GM21576 (cell line): ENCODE results near the gene NOSTRIN.
"Not testable (repeated sequence)": the region's sequence is repeated elsewhere in the genome, so short reads cannot be mapped to it uniquely, and the experiment has no call there.

Experiments used
- ATAC-seq: cut with Tn5 transposase; IDR thresholded peaks from one replicate; pipeline ENCODE4 v1.9.1; 2021; ENCODE audit warnings: mild to moderate bottlenecking, moderate library complexity; ENCODE audit not compliant: unreplicated experiment

Gene NOSTRIN

DNA sequence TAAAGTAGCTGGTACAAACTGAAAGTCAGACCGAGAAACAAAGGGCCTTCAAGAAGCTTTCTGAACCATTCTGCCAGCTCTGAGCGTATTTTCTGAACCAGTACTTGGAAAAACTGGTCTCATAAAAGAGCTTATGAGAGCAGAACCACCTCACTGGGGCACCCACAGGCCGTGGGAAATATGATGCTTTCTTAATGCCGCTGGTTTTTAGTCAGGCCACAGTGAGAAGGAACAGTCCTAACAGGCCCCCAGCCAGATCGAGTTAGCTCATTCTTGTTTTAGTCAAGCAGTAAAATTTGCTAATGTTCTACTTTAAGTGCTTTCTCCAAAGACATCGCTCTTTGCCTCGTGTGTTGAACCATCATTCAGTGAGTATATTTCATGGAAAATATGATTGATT is 12.7 kb upstream of the NOSTRIN start:
- no peak for ATAC-seq

DNA sequence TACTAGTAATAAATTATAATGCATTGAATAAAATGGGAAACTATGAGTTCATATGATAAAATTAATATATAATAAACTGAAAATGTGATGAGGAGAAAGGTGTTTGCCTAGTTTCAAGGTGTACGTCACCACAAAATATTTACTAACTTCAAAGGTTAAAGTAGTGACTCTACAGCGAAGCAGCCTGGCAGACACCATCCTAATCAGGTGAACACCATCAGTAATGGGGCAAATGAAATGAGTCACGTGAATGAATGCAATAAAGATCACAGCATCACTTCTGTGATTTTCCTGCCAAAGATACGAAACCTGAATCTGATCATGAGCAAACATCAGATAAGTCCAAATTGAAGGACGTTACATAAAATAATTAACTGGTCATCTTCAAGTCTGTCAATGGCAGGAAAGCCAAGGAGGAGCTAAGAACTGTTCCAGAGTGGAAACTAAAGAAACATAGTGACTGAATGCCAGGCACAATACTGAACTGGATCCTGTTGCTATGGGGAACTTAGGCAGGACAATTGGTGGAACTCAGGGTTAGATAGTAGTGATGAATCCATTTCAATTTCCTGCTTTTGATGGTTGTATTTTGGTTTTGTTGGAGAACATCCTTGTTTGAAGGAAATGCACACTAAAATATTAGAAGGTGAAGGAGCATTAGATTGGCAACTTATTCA is 12.1 kb upstream of the NOSTRIN start:
- ATAC-seq = no peak

DNA sequence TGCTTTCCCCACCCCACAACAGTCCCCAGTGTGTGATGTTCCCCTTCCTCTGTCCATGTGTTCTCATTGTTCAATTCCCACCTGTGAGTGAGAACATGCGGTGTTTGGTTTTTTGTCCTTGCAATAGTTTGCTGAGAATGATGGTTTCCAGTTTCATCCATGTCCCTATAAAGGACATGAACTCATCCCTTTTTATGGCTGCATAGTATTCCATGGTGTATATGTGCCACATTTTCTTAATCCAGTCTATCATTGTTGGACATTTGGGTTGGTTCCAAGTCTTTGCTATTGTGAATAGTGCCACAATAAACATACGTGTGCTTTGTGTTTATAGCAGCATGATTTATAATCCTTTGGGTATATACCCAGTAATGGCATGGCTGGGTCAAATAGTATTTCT is 11.3 kb upstream of the NOSTRIN start:
- not testable (repeated sequence) for ATAC-seq

DNA sequence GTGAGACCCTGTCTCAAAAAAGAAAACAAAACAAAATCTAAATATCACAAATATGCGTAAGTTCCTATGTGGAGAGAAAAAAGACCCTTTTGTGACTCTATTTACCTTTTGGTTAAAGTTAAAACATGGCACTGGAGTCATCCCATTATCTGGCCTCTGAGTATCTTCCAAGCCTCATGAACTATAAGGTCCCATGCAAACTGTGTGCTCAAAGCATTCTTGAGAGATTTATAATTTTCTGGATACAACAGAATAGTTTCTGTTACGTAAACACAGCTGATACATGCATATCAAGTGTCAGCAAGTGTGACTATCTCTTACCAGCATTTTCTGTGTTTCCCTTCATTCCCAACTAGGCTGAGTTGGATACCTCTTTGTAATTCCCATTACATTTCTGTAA is 8.8 kb upstream of the NOSTRIN start:
- no peak for ATAC-seq

DNA sequence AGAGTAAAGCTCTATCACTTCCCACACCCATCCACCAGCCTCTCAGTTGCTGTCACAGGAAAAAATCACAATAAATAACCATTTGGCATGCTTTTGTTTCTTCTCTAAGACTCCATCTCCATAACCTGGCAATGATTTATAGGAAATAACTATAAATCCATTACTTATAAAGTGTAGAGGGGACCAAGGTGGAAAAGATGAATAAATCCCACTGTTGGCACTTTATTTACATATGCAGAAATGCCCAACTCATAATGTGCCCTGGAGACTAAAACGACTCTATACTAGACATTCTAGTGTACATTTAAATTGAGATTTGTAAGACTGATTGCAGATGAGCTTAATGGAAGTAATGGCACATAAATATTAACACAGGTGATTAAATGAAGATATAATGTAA is 7.5 kb upstream of the NOSTRIN start:
- no peak for ATAC-seq

DNA sequence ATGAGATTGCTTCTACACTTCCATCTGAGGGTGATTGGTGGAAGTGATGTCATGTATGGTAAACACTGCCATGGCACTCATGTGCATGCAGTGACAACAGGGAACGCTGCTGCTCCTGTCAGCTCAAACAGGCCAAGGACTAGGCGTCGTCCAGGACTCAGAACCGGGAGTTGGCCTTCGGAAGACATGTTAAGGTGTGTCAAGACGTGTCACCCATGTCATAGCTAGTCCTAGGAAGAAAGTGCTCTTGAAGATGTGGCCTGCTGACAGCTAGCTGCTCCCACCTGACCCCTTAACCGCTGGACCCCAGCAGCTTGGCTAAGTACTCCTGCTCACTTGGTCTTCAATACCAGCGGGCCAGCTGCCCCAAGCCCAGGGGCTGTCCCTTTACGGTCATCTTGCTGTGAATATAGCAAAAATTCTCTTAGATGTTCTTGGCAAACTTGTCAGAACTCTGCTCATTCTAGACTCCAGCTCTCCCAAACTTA is 6.3 kb upstream of the NOSTRIN start:
- ATAC-seq = no peak

DNA sequence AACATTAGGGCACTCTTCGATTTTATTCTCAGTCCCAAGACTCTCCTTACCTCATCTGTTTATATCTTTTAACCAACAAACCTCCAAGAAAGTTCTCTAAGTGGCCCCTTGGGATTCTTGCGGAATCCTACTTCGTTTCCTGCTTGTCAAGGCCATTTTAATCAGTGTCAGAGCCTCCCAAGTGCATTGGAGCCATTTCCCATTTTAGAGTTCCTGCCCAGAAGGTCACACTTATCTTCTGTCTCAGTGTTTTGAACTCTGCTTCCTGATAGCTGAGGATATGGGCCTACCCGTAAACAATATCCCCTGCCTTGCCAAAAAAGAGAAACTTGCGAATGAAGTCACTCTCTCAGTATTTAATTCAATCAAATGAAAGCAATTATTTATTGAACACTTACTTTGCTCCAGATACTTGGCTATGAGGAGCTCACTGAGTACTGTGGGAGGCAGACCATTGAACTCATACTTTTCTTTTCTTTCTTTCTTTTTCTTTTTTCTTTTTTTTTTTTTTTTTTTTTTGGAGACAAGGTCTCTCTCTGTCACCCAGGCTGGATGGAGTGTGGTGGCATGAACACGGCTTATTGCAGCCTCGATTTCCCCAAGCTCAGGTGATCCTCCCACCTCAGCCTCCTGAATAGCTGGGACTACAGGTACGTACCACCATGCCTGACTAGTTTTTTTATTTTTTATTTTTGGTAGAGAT is 5.7 kb upstream of the NOSTRIN start:
- no peak for ATAC-seq

DNA sequence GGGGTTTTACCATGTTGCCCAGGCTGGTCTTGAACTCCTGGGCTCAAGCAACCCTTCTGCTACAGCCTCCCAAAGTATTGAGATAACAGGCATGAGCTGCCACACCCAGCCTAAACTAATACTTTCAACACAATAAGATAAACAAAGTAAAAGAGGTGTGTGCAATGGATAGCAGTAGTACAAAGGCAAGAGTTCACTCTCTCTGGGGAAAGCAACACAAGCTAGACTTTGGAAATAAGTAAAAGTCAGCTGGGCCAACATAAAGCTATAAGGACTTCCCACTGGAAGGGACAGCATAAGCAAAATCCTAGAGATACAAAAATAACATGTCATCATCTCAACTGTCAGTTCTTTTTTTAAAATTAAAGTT is 5.2 kb upstream of the NOSTRIN start:
- ATAC-seq = no peak

DNA sequence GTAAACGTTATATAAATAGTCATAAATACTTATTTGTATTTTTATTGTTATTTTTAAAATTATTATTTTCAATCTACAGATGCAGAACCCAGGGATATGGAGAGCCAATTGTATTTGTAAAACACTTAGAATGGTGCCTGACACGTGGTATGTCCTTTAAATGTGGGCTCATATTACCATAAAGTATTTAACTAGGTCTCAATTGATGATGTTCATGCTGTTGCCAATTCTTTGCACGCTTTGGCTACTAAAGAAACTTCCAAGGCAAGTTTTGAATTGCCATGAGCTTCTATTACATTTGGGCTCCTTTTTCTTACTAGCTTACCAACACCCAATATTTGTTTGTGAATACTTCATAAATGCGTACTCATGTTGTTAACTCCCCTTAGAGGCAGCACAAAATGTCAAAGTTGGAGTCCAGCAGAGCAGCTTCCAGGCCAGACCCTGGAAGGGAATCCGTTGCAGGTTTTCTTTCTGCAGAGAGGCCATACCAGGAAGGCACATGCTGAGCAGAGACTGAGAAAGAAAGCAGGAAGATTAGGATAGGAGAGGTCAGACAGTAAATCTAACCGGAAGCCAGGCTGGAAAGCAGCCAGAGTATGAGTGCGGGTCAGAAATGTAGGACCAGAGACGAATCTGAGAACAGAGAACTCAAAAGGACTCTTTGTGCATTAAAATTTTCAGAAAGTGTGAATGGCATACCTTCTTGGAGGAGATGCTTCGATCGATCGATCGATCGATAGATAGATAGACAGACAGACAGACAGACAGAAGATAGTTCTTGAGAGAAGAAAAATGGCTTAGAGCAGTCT is 4.2 kb upstream of the NOSTRIN start:
- no peak for ATAC-seq

DNA sequence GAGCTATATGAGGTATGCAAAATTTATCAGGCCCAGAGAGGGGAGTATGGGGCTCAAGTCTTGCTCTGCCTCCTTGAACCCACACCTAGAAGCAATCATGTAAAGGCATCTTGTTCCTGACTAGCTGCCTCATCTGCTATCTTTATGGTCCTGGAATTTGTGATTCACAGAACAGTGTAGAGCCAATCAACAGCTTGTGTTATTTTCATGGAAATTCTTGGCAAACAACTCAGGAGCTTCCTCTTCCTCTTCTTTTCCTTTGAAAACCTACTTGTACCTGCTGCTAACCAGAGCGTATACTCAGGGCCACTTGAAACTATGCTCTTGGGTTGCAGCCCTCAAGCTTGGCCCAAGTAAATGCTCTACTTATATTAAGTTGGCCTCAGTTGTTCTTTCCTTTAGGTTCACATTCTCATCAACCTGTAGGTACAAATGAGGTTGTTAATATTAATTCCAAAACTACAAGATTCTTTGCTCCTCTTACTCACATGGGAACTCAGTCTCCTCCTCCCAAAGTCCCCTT is 3.5 kb upstream of the NOSTRIN start:
- ATAC-seq = no peak

DNA sequence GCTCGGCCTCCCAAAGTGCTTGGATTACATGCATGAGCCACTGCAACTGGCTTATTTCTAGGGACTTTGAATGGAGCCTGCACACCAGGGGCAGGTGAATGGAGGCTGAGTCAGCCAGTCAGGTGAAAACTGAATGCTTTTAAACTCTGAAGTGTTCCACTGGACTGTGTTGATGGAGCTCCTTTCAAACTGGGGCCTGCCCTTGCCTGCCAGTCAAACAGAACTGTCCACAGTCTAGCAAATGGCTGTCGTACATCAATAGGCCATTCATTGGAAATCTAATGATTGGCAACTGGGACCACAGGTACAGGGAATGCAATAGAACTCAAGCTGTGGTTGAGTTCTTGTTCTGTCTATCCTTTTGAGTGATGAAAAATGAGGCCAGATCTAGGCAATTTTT is 966 bp upstream of the NOSTRIN start:
- ATAC-seq = no peak

DNA sequence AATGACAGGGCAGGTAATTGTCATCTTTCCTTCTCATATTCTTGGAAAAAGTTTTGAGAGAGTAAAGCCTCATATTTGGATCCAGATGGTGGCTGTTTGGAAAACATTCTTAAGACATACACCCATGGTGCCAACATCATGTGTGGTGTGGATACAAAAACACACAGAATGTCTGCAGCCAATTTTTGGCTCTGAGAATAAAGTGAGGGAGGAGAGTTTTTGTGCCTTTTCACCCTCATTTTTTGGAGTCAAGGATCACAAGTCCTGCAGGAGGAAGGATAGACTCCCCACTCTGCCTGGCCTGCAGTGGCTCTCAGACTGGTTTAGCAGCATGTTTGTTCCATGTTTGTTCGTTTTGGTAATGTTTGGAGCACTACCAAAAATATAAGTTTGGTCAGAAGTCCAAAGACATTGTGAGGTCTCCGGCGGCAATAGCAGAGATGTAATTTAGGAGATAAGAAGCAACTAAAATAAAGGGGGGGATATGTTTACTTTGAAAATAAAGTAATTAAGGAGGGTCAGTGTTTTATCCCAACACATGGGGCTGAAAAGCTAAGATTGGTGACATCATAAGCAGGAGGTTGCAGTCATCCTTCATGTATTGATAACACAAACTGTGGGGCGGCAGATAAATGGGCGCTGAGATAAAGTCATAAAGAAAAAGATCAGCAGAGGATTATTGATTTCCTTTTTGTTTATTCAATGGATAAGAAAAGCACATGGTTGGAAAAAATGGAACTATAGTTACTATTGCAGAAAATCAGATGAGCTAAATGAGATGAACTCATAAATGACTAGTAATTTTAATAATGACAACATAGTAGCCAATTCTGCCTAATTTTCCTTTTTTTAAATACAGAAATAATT is 655 bp downstream of the NOSTRIN start:
- no peak for ATAC-seq

DNA sequence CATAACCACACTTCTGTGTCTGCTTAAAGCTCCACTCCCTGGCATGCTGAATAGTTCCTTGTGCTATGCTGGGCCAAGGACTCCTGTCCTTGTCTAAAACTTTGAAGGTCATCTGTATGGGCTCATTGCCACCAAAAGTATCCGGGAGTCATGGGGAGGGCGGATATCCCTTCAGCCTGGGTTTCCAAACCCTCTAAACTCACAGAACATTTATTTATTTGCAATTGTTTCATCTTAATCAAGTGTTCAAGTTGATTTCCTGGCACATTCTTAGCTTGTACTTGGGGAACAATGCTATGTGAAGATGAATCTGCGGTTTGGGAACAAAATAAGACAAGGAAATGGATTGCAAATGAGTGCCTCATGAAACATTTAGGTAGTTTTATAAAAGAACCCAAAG is 1.8 kb downstream of the NOSTRIN start:
- ATAC-seq = no peak

DNA sequence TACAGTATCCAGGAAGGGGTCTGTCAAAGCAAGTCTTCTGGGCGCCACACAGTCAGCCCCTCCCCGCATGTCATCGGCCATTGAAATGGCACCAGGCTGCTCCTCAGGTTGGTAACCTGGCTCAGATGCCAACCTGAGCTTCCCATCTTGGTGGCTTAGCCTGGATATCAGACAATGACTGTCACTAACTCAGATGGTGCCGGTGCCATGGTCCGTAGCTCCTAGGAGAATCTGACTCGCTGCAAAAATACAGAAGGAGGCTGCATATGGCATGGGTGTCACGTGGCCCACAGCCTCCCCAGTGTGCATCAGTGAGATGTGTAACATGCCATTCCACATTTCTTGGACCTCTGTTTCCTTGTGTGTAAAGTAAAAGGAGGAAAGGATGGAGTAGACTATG is 3.2 kb downstream of the NOSTRIN start:
- no peak for ATAC-seq

DNA sequence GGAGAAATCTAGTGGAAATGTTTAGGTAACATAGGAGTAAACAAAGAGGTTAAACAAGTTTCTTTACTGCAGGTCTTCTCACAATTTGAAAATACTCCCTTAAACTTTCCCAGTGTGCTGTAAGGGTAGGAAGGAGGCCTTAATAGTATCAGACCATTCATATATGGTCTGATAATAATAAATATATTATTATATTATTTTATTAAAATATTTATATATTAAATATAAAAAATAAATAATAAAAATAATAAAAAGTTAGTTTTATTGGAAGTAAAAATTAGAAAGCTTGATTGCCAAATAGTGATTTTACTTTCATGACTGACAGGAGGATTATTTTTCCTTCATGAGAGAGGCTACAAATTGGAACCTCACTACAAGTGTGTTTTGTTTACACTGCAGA is 7.1 kb downstream of the NOSTRIN start:
- no peak for ATAC-seq

DNA sequence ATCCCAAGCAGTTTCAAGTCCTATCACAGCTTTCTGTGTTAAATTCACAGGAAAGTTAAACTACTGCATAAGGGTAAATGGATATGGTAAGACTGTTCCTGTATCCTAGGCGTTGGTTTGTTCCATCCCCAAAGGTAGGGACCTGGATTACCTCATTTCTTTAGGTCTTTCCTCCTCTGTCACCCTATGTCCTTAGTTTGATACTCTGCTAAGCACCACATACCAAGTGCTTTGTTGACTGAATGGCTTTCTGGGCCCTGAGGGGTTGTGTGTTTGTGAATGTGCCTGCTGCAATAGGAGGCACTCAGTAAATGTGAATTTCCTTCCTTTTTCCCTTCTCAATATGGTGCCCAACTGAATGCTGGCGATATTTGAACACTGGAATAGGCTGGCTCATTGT is 7.8 kb downstream of the NOSTRIN start:
- no peak for ATAC-seq

DNA sequence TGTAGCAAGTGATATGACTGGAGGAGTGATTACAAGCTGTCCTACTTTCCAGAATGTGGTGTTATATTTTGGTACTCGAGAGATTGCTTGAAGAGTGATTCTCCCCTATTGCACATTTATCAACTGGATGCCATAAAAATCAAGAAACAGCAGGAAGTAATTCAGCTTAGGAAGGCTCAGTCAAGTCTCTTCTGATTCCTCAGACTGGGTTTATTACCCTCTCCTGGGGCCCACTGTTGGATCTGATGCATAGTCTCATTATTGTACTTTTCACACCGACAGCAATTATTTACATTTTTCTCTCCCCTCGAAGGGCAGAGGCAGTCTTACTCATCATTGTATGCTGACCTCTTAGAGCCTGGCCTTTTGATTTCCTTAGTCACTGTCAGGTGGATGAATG is 9.3 kb downstream of the NOSTRIN start:
- ATAC-seq = no peak

DNA sequence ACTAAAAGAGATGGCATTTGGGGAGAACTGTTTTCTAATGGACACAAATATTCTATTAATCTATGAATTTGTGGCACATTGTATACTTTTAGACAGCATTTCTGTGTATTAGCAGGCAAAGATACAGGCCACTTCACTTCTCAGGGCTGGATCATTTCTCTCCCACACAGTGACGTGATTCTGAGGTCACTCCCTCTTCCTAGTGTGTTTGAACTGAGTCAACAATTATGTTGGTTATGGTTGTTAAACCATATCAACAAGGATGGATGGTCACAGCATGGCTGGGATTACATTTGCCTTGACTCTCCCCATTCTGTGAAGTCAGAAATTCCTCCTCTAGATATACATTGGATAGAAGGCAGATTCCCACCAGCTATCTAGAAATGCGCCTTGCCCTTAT is 11.6 kb downstream of the NOSTRIN start:
- ATAC-seq = no peak

DNA sequence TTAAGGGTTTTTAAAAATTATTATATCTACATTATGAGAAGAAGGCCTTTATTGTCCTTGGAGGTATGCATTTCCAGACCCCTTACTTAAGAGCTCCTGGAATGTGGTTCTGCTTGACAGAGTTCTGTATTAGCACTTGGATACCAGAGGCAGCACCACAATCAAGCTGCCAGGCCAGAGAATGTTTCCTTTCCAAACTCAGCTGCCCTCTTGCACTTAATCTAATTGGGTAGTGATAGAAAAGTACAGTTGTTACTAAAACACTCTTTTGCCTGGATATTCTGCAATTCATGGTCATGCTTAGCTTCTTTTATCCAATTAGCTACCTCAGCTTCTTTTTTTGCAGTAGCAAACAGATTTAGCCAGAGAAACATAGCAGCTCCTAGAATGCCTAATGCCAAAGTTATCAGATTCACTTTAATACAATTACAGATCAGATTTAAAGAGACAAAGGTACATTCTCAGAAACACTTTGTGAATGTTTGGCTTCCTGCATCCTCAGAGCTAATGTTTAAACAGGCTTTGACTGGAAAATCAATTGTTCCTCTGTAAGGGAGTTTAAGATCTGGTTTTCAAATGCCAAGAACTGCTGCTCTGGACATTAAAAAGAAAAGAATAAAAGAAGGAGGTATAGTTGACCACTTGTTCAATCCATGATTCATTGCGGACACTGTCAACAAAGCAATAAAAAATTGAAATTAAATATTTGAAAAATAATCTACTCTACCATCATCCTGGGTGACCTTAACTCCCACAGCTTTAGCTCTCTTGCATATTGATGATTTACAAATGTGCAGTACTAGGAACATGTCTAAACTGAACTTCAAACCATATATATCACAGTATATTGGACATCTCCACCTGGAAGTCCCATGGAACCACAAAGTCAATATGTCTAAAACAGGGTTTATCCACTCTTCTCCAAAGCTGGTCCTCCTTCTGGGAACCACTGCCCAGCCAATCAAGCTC is 12.8 kb downstream of the NOSTRIN start:
- no peak for ATAC-seq

DNA sequence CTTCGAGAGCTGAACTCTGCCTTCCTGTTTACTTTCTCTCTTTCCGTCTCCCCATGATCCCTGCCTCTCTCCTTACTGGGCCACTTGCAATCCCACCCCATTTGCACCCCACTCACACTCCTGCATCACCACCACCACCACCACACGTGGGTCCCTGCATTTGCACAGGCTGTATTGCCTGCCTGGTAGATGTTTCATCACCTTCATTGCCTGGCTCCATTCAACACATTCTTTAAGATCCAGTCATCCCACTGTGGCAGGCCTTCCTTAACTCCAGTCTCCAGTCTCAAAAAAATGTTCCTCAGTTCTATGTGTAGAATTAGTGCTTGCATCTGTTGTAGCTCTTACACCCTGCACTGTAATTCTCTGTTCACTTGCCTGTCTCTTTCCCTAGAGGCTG is 13.9 kb downstream of the NOSTRIN start:
- no peak for ATAC-seq
